NCI-H526 (cell line): ENCODE results near the gene MOB3B.
A peak's percentile ranks its signal among the peaks of the same experiment; 100 is the strongest.
"Not testable (repeated sequence)": the region's sequence is repeated elsewhere in the genome, so short reads cannot be mapped to it uniquely, and the experiment has no call there.

Source experiments
- DNase-seq, 2 experiments: peaks; one replicate each; lab custom pipeline; 2025; lab: John Stamatoyannopoulos, UW

Gene MOB3B

DNA sequence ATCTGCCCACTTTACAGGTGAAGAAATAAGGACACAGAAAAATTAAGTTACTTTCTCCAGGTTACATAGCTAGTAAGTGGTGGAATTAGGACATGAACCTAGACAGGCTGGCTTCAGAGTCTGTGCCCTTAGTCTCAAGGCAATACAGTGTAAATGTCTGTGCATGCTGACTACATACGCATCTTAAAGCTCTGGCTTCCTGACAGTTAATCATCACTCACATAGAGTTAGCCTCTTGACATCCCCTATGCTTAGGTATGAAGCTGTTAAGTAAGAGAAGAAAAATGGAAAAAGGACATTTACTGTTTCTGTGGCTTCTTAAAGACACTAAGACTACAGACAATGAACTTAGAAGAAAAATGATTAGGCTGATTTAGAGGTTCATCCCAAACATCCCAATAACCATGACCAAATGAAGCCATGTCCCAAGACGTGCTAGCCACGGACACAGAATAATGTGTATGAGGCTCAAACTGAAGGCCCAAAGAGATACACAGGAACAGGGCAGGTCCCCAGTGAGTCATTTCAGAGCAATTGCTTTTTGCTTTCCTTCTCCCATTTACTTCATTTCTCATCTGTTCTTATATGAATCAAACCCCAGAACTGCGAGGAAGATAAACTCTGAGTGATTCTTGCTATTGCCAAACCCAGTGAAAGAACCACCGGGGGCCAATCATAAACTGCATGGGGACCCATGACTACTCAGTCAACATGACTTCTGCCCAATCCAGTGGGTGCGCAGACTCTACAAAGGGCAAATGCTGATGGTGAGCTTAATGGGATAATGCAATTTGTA lies 105.5 kb downstream of the MOB3B start:
- DNase-seq: no peak

DNA sequence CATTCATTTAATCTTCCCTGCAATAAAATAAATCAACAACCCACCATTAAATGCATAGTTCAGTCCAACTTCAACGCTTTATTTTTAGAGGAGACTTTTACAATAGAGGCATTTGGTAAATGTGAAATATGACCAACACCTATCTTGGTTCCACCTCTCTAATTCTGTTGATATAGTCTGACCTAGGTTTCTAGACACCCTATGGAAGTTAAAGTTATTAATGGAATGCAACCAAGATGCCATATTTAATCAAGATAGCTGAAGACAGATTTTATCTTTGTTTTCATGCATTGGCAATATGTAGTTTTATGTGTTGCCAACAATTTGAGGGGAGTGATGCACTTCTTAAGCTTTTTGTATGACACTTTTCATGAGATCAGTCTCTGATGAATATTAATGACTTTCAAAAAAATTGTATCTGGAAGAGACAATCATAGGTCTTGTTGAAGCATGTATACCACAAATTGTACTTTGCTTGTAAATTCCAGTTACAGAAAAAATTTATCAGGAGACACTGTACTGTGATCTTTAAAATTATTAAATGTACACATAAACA lies 107.3 kb downstream of the MOB3B start:
- DNase-seq: no peak

DNA sequence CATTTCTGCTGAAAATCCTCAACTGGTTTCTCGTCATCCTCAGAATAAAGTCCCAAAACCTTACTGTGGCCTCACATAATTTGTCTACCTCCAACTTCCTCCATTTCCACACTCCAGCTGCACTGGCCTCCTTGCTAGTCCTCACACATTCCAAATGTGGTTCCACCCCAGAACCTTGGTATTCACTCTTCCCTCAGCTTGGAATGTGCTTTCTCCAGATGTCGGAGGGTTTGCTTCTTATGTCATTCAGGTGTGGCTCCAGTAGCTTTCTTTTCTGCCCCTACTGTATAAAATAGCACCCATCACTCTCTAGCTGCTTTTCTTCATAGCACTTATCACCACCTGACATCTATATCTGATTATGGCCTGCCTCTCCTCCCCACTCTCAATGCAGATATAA lies 108.0 kb downstream of the MOB3B start:
- DNase-seq: no peak

DNA sequence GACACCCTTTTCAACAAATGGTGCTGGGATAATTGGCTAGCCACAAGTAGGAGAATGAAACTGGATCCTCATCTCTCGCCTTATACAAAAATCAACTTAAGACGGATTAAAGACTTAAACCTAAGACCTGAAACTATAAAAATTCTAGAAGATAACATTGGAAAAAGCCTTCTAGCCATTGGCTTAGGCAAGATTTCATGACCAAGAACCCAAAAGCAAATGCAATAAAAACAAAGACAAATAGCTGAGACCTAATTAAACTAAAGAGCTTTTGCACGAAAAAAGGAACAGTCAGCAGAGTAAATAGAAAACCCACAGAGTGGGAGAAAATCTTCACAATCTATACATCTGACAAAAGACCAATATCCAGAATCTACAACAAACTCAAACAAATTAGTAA lies 110.1 kb downstream of the MOB3B start:
- not testable (repeated sequence) for DNase-seq

DNA sequence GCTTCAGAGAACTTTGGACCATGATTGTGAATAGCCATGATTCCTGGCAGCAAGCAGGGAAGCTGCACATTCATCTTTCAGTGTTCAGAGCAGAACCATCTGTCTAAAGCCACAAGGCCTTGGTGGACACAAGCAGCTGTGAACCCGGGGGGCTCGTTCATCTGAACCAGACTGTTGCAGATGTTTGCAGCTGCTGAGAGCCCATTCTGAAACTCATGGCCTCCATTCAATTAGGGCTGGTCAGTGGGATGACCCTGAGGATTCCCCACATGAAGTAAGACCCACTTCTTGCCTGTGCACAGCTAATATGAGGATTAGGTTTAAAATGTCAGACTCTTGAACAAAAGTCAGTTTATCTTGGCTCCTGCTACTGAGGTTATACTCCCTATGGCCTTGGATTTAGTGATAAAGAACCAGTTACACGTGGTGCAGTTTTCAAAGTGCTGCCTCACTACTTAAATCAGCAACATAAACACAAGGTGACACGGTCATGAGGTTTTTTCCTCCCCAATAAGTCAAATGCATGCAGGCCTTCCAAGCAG lies 115.3 kb downstream of the MOB3B start:
- DNase-seq: no peak

DNA sequence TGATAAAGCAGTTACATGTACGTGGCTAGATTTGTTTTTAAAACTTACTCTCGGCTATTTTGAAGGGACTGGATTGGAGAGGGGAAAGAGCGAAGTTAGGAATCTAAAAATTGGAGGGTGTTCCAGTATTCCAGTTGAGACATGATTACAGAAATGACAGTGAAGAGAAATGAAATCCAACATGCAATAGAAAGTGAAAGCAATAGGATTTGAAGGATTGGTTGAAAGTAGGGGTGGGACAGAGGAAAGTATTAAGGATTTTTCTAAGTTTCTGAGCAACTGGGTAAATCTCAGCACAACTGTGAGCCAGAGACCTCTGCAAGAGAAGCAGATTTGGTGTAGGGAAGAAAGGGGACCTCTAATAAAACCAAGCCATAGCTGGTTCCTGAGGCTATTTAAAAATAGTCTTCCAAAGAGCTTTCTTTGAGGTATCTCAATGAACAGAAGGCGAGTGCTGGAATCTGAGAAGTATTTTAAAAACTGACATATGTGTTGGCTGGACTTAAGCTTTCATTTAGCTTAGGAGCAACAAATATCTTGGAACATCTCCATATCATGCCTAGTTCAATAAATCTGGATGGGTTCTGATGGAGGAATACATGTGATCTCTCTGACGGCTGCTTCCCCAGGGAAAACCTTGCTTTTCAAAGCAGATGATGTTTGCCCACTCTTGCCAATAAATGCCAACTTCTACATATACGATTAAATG lies 115.9 kb downstream of the MOB3B start:
- no peak for DNase-seq

DNA sequence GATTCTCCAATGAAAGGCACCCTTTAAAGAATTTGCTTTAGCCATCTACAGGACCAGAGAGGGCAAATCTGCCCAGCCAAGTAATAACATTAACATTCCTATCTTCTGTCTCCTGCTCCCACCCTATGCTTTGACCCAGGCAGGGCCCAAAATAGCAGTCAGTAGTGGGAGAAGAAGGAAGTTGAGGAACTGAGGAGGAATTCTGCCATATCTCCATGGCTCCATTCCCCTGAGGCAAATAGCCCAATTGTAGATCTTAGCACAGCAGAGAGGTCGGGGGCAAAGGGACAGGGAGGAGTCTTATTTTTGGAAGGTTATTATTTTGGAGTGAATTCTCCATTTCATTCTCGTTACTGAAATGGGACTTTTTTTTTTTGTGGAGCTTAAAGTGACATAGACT lies 116.7 kb downstream of the MOB3B start:
- DNase-seq: no peak

DNA sequence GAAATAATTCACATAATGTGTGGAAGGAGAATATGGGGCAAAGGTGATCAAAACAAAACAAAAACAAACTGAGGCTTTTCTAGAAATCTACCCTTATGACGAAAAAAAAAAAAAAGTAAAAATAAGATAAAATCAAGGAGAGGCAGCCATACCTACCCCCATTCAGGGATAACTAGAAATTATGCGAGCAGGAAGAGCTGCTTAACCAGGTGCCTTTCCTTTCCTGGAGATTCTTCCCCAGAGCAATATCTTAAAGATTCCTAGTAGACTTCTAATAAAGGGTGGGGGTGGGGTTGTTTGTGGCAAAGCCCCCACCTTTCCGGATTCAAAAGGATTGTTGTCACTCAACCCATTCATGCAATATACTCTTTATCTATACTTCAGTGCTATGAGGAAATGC lies 117.5 kb downstream of the MOB3B start:
- no peak for DNase-seq

DNA sequence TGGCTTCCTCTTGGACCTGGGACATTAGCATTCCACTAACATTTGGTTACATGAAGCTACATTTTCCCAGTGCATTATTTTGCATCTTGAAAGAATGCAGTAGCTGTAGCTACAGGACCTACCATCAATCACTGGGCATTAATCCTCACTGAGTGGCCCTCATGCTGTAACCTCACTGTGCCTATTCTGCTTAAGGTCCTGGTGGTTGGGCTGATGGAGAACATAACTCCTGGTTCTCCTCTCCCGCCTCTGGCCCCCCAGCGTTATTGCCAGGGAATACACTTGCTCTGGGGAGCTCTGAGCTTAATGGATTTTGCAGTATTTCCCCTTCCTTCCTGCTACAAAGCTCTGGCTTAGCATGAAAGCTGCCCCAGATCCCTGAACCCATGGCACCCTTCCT lies 121.1 kb downstream of the MOB3B start:
- no peak for DNase-seq

DNA sequence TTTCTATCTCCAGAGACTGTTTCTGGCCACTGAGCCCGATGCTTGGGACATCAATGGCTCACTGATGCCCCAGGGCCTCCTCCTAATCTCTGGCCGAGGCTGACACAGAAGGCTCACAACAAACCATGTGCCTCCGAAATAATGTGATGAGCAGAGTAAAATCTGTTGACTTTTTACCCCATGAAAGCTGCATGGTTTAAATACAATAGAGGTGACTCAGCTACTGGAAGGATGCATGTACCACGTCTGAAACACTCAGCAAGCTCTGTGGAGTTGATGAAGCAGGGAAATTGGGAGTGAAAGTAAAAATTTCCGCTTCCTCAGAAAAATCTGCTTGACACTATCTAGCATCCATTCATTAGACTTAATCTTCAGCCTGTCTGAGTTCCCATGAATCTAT lies 121.6 kb downstream of the MOB3B start:
- DNase-seq: no peak

DNA sequence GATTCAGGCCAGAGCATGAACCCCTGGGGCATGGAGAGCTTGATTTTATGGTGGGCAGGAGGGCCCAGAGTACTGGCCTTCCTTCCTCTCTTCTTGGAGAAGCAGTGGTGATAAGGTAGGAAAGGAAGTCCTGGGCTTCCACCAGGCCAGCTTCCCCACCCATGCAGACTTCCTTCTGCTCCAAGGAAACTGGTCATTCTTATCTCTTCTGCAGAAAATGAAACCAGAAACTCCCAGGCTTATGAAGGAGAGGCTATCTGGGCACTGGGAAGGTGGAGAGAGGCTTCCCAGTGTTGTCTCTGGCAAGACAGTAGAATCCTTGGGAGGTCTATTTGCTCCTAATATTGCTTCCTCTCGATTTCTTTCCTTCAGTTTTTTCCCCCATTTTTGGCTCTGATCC lies 122.1 kb downstream of the MOB3B start:
- DNase-seq: no peak

DNA sequence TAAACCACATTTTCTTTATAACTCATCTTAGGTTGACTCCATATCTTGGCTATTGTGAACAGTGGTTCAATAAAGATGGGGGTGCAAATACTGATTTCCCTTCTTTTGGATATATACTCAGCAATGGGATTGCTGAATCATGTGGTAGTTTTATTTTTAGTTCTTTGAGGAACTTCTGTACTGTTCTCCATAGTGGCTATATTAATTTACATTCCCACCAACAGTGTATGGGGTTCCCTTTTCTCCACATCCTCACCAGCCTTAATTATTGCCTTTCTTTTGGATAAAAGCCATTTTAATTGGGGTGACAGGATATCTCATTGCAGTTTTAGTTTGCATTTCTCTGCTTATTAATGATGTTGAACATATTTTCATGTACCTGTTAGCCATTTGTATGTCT lies 125.0 kb downstream of the MOB3B start:
- no peak for DNase-seq

DNA sequence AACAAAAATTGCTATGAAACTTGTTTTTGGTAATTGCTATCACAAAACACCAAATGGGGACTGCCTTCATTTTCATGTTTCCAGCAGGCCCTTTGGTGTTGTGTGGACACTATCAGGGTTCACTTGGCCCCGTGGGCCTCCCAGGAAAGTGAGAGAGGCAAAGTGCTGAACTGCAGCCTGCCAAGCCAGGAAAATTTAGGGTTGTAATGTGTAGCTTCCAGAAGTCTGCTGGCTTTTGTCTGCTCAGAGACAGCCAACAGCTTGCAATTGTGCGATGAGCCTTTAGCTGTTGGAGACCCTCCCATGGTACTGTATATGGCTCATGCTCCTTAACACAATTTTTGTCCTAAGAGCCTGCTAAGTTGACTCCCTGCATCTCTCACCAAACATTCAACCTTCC lies 127.0 kb downstream of the MOB3B start:
- no peak for DNase-seq

DNA sequence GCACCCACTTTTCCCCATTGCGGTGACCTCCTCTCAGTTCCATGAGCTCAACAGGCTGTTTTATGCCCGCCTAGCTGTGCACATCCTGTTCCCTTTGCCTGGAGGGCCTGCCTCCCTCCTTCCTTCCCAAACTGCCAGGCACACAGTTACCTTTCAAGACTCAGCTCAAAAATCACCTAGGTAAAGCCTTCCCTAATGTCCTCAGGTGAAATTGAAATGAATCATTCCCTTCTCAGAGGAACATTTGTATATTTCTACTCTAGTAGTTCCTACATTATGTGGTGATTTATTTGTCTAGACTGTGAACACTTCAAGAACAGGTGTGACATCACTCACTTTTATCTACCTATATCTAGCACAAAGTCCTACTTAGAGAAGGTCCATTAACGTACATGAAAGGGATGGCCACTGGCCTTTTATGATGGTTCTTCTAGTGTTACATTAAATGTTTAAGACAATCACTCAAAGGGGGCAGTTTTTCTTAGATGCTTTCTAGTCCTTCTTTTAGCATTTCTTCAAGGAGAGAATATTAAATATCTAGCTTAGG lies 129.2 kb downstream of the MOB3B start:
- no peak for DNase-seq

DNA sequence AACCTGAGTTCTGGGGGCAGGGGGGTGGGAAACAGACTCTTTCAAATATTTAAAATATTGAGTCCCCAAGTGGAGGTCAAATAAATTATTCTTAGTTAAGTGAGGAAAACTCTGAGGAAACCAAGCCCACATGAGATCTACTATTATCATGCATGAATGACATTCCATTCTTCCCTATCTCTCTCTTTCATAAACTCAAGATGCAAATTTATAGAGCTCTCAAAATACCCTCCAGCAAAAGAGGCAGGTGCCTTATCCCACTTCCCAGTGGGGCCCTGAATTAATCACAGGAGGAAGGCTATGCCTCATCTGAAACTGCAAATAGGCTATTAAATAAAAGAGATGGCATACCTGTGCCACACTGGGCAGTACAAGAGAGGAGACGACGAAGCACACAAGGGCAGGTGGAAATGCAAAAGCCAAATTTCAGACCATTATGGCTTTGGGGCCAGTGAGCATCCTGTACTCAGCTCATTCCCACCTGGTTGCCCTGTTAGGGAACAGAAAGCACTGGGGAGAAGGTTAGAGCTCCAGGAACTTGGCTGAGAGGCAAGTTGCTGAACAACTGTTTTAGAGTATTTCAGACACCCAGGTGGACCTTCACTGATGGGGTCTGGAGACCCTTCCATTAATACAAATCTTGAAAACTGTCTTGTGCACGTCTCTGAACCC lies 130.5 kb downstream of the MOB3B start:
- DNase-seq: peak; percentile 79 to 81

DNA sequence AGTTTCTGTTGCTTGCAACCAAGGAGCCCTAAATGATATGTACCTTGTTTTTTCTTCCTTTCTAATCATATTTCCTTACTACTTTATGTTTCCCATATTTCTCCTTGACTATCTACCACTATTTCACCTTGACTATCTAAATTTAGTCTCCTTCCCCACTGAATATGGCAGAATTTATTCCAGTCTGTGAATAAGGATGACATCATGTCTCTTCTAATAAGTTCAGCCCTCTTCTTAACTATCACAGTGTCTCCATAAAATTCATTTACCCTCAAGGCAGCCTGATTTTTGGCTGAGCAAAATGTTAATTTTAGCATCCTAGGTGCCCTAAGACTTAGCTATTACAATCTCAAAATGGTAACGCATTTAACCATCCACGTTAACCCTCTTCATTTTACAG lies 133.1 kb downstream of the MOB3B start:
- DNase-seq: no peak

DNA sequence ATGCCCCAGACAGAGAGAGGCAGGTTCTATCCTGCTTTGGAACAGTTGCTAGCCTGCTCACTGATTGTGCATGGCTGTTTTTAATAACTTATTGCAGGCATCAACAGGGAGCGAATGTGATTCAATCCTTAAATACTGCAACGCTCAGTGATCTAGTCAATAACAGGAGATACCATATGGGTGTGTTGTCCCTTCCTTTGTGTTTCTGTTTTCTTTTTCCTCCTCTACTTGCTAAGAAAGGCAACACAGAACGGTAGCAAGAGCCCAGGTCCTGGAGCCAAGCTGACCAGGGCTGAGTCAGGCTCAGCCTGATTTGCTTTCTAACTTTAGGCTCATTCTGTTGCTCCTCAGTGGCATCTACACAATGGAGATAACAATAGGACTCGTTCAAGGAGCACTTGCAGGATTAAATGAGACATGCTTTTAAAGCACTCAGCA lies 134.1 kb downstream of the MOB3B start:
- DNase-seq: no peak

DNA sequence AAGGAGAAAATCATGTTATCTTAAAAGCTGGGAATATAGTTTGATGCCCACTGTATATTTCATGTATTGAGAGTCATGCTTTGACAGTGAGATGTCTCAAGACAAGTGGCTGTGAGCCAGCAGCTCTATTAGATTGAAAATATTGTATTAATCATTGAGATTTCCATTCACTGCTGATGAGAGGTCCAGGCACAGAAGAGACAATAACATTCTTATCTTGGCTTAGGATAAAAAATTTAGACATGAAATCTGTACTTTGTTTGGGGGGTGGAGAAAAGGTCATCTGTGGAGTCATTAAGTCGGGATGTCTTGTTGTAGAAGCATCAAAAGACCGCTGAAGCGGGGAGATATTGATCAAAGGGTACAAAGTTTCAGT lies 134.8 kb downstream of the MOB3B start:
- DNase-seq: no peak

DNA sequence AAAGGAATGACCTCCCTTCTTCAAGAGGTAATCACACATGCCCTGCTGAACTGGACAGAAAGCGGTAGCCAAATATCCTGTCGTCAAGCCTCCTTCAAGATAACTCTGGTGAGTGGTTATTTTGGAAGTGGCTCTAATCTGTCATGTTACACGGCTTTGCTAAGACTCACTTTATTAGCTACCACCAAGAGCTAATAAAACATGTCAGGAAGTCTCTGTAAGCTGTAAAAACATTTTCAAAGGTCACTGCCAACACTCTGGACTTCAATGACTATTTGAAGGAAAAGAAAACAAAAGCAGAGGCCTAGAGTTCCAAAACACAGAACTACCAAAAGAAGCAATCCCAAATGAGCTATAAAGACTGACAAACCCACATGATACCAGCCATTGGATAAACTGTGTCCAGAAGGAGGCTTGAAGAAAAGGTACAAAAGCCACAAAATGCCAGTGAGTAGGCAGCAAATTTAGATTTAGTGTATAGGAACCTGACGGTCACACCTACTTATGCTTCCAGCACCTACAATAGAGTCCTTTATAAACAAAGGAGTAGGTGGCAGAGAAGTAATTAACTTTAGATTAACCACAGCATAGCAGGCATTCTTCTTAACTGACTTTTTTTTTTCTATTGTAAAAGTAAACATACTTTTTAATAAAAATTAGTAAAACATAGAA lies 135.3 kb downstream of the MOB3B start:
- no peak for DNase-seq

DNA sequence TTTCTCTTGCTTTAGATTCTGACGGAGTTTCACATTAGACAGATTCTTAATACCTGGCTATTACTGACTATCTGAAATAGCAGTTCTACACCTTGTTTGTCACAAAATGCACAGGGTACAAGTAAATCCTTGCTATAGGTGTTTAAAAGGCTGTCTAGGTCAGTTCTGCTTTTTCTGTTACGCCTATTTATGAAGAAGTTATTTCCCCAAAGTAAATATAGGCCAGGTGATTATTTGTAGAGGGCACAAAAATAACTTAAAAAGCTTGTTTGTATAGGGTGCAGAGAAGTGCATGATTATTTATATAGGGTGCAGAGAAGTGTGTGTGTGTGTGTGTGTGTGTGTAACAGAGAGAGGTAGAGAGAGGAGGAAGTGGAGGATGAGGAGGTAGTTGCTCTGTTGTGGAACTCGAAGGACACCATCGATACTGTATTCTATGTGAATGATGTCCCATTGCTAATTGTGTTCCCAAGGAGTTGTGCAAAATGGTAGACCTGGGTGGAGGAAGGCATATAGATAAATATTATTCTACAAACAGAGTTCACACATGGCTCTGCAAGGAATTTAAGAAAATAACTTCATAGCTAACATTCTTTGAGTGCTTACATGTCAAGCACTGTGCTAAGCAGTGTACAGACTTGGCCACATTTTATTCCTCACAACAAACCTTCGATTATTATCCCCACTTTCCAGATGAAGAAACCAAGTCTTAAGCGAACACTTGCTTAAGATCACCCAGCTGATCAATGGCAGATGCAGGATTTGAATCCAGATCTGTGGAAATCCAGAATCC lies 136.4 kb downstream of the MOB3B start:
- DNase-seq: no peak

DNA sequence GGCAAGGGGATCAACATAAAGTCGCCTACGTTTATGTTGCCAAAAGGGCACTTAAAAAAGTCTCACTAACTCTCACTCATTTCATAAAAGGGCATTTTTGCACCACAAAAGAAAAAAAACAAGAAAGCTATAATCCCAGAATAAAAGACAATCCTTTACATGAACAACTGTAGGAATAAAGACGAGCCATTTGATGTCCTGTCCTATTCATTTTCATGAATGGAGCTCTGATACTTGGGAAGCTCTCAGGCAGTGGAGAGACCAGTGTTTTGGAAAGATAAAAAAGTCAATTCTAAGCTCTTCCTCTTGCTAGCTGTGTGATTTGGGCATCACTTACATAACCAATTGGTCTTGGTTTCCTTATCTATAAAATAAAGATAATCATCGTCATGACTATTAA lies 137.2 kb downstream of the MOB3B start:
- no peak for DNase-seq
